ENCODE results near the gene STAG2.
A peak's percentile ranks its signal among the peaks of the same experiment; 100 is the strongest.
"Not testable (repeated sequence)": the region's sequence is repeated elsewhere in the genome, so short reads cannot be mapped to it uniquely, and the experiment has no call there.

STAG2 gene

GRCh38 chrX:124084417-124084816 lies 122.9 kb downstream of the STAG2 start:
- not testable (repeated sequence) for DNase-seq

- no peak for DNase-seq
These were observed 123.6 kb downstream of the STAG2 start for GRCh38 chrX:124085063-124085462.

GRCh38 chrX:124086411-124086810 lies 124.9 kb downstream of the STAG2 start:
- no peak for DNase-seq

- DNase-seq, result no peak
These were observed 125.7 kb downstream of the STAG2 start for GRCh38 chrX:124087000-124087746.

GRCh38 chrX:124093222-124093621 lies 131.7 kb downstream of the STAG2 start:
- no peak for DNase-seq

GRCh38 chrX:124097116-124097515 lies 135.6 kb downstream of the STAG2 start:
- DNase-seq, result no peak

- peak; percentile 15 for DNase-seq
These were observed 136.6 kb downstream of the STAG2 start for GRCh38 chrX:124098089-124098488.

GRCh38 chrX:124103966-124104365 lies 142.5 kb downstream of the STAG2 start:
- no peak for DNase-seq

- not testable (repeated sequence) for DNase-seq
These were observed 143.0 kb downstream of the STAG2 start for GRCh38 chrX:124104512-124104911.

GRCh38 chrX:124113621-124114600 lies 152.4 kb downstream of the STAG2 start:
- no peak for DNase-seq

- no peak for DNase-seq
These were observed 155.8 kb downstream of the STAG2 start for GRCh38 chrX:124117325-124117724.

- DNase-seq, result no peak
These were observed 164.0 kb downstream of the STAG2 start for GRCh38 chrX:124125471-124125870.

GRCh38 chrX:124127496-124127895 lies 166.0 kb downstream of the STAG2 start:
- DNase-seq, result no peak

GRCh38 chrX:124132437-124132836 lies 170.9 kb downstream of the STAG2 start:
- DNase-seq, result not testable (repeated sequence)

- no peak for DNase-seq
These were observed 184.2 kb downstream of the STAG2 start for GRCh38 chrX:124145749-124146148.

- DNase-seq, result no peak
These were observed 189.7 kb downstream of the STAG2 start for GRCh38 chrX:124151195-124151594.
